Hematopoietic multipotent progenitor cell treated with erythropoietin and hydrocortisone succinate and interleukin-3 and kit ligand, for 15 days (in vitro differentiated cells): ENCODE results near the gene TNFRSF21.

Experiments
- DNase-seq: peaks from one replicate; pipeline ENCODE4 v3.0.0-alpha.2; 2015; ENCODE audit warnings: low spot score

TNFRSF21 gene

DNA sequence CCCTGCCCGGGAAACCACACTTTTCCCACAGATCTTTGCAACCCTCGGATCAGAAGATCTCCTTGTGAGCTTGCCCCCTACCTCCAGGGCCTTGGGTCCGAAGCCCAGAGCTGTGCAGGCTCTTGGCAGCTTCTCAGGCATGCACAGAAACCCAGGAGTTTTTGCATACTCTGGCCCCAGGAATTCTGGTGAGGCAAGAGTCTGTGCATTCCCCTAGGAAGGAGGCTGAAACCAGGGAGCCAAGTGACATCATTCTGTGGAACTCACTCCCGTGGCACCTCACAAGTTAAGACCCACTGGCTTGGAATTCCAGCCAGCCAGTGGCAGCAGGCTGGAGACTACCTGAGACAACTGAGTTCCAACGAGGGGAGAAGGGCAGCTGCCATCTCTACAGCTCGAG, 100.1 kb downstream of the TNFRSF21 start:
- DNase-seq: no peak

DNA sequence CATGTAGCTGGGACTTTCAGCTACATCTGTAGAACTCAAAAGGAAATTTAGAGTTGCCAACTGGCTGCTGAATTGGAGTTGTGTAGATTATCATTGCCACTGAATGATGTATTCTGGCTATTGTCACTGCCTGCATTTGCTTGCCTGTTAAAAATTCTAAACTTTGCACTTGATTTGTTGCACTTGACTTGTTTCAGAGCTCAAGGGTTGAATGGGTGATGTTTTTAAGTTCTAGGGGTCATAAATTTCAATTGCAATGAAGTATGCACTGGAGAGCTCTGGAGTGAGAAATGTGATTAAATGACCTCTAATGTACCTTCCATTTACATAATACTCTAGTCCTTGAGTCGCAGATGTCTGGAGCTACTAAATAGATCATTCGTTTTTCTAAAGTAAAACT, 102.4 kb downstream of the TNFRSF21 start:
- no peak for DNase-seq

DNA sequence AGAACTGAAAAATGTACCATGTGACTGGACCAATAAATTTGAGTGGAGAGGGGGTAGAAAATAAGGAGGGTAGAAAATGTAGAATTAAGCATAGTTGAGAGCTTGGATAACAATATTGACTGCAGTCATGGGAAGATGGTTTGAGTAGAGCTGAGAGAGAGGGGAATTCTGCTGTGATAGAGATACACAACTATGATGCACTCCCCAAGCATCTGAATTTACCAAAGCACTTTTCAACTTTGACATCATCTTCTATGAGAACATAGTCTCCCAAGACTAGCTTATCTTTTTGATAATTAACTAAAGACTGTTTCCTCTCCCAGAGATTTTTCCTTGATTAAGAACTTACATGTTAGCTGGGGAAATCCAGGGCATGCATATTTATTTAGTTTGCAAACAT, 103.1 kb downstream of the TNFRSF21 start:
- DNase-seq: no peak

DNA sequence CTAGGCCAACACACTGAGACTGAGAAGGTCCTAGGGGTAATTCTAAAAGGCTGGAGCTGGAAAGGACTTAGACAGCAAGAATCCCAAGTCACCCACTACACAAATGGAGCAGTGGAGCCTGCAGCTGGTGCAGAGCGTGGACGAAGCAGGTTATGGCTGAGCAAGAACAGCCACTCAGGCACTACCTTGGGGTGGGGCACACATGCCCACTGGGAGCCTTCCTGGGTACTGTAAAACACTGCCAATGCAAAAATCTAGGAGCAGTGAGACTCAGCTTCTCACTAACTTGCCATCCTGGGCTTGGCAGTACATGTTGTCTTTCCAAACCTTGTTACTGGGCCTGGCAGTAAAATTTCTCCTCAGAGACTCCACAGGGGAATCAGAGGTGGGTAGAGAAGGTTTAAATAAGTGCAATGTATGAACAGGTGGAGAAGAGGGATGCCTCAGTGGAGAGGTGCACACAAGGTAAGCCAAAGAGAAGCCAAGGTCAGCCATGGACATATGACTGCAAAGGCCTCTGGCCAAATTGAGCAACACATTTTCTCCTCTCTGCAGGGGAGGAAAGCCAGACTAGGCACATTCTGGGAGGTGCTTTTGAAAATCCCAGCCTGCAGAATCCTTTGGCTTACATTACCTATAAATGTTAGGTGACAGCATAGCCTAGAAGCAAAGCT, 105.6 kb downstream of the TNFRSF21 start:
- no peak for DNase-seq

DNA sequence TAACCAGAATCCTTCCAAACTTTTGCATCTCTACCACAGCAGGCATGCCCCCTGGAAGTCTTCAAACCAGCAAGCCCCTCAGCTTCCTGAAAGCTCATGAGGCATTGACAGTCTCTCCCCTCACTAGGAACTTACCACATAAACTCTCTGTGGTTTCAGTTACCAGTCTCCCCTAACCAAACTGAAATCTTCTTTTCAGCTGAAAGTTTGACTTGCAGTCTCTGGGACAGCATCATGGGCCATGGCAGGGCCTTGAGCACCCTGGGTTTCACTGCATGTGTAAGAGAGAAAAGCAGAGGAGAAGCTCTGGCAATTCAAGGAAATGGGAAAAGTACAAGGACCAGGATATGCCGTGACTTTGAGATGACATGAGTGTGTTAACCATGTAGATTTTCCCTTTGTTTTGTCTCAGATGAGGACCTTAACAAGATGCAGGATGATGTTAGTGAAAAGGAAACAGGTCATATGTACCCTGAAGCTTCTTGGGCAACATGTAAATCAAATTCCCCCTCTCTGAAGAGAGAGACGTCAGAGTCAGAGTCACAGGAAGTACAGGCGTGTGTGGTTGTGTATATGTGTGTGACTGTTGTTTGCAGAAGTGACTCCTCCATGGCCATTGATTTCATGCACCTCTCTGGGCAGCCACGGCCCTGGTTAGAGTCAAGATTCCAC, 106.3 kb downstream of the TNFRSF21 start:
- no peak for DNase-seq

DNA sequence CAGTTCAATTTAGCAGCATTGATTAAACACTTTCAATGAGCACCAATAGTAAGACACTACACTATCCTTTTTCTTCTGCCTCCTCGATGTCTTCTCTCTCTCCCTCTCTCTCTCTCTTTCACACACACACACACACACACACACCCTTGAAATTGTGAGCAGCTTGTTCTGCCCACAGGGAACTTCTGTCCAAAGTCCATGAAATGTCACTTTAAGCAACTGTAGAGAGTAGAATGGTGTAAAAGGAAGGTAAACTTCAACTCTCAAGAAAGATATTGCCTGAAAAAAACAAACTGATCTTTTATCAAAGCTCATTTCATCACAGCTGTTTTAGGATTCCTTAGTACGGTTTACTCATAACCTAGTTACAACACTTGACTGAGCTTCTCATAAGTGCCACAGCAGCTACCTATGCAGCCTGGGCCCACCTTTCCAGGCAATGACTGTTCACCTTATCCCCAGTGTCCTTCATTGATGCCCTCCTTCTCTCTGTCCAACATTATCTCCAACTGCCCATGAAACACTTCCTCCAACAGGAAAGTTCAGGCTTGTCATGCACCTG, 107.0 kb downstream of the TNFRSF21 start:
- no peak for DNase-seq

DNA sequence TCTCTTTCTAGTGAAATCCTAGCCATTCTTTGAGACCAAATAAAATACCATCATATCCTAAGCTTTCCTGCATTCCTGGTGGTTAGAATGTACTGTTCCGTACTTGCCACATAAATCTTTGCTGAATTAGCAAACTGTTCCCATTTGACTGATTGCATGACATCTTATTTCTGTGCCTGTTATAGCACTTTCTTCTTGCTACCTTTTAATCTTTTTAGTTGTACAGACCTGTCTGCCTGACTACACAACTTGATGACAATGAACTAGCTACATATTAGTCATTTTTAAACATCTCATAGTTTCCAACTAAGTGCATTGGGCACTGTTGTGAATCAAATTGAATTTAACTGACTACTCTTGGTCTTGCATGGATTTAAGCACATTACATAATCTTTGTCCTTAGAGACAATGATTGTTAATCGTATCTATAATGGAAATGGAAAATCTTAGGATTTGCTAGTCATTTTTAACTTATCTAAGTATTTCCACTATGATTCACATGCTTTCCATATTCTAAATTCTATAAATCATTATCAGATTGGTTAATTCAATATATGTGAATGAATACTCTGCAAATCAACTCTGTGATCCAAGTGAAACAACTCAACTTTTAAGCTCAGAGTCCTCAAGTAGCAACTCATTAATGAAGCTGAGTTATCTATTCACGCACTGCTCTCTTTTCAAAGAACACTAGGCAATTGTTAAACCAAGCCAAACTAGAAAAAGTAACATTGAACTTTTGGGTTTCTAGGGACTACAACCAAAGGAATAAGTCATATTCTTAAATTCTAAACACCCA, 109.0 kb downstream of the TNFRSF21 start:
- no peak for DNase-seq

DNA sequence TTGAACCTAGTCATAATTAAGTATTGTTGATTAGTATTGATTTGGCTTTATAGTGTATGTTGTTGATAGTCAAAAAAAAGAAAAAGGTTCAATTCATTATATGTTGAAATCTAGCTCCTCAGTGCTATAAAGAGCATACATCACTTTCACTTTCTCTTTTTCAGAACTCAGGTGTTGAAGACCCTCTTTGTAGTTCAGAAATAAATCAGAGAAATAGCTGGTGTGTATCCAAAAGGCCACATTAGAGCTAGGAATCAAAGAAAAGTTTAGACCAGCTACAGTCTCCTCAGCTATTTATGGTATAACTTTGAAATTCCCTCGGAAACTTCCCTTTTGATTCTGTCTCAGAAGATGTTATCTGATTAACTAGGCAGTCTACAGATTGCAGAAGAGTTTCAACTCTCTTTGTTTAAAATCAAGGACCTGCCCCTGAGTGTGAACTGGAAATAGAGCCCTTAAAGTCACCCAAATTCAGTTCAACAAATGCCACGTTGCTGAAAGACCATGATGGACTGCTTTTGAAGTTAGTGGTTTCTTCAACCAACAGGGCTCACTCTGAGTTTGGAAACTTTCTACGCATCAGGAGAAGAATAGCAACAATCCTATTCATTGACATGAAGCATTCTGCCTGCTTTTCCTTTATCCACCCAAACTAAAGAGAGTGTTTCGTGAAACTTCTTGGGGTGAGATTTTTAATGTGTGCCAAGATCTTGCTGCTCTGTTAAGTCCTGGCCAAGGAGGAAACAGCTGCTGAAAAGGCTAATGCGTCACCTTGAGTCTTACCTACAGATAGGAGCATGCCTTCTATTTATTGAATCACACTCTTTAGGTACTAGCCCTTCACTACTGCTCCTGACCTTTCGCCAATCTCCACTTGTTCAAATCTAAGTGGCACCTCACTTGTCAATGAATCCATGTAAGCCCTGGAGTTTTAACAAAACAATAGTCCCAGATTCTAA, 111.7 kb downstream of the TNFRSF21 start:
- no peak for DNase-seq

DNA sequence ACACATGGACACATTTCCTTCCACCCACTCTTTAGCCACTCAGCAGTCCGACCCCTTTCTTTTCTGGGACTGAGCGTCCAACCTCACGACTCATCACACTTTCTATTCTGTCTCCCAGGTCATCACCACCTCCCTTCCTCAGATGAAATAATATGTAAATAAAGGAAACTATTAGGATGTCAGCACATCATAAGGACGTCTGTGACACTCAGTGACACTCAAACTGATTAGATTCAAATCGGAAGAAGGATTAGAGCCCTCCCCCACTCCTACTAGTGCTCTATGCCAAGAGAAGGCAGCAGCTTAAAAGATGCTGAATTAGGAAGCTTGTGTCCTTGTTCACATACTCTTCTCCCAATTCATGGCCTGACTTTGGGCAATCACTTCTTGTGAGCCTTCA, 113.6 kb downstream of the TNFRSF21 start:
- no peak for DNase-seq

DNA sequence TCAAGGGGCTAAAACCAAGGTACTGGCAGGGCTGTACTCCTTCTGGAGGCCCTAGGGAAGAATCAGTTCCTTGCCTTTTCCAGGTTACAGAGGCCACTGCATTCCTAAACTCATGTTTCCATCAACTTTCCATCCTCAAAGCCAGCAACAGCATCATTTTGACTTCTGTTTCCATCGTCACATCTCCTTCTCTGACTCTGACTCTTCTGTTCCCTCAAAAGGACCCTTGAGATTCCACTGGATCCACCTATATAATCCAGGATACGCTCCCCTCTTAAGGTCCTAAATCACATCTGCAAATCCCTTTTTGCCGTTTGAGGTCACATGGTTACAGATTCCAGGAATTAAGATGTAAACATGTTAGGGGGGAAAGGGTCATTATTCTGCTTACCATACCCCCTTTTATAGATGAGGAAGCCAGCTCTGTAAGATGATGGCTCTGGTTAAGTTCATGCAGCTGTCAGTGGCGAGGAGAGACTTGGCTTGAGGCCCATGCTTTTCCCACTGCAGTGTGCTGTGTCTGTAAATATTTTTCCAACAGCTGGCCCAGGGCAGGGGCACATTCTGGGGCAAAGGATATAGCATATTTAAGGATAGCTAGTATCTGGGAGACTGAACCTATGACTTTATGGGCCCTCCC, 114.6 kb downstream of the TNFRSF21 start:
- no peak for DNase-seq

DNA sequence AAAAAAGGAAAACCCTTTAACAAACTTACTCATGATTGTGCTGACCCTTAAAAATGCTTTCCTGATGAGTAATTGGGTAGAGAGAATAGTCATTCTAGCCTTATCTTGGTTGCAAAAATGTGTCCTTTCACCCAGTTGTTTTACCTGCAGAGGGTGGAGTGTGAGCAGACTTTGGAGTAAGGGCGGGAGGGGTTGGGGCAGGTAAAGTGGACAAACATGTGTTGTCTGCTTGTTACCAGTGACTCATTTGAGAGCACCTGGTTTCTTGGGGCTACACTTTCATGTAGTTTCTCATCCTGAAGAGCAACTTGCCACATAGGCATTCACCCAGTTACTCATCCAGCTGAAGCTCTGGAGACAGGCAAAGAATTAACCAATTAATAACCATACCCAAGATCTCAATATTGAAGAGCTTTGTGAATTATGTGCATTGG, 121.1 kb downstream of the TNFRSF21 start:
- DNase-seq: no peak

DNA sequence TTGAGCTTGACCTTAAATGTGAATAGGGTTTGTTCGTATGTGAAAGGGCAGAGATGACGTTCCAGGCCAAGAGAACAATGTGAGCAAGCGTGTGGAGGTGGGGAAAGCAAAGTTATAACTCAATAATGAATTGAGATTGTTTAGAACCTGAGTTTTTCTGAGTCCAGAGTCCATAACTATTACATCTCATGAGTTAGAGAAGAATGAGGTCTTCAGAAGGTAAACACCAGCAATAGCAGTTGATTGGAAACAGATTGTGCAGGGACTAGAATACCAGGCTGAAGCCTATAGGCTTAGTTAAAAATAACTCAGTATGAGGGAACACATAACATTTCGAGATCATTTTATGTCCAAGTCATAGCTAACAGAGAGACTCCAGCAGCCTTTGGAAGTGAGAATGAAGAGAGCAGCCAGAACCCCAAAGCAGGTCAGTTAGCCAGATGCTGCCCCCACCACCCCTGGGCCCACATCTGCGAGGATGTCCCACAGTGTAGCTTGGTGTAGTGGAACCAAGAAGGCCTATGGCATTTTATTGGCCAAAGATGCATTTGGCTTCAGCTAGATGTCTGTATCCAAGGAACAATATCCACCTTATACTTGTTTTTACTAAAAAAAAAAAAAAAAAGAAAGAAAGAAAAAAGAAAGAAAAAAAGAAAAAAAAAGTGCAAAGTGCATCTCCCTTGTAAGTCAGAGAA, 121.7 kb downstream of the TNFRSF21 start:
- no peak for DNase-seq

DNA sequence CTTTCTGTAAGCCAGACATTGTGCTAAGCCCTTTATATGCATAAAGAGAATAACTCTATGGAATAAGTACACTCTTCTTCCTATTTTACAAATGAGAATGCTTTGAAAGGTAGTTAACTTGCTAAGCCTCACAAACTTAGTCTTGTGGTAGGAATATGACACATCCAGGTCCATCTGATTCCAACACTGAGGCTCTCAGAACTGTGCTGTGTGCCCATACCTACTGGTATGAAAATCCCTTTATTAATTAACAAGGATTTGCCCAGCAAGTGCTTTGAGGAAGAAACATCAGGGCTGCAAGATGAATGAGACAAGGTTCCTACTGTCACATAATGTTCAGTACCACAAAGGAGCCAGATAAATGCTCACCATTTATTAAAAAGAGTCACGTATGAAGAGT, 122.6 kb downstream of the TNFRSF21 start:
- no peak for DNase-seq

DNA sequence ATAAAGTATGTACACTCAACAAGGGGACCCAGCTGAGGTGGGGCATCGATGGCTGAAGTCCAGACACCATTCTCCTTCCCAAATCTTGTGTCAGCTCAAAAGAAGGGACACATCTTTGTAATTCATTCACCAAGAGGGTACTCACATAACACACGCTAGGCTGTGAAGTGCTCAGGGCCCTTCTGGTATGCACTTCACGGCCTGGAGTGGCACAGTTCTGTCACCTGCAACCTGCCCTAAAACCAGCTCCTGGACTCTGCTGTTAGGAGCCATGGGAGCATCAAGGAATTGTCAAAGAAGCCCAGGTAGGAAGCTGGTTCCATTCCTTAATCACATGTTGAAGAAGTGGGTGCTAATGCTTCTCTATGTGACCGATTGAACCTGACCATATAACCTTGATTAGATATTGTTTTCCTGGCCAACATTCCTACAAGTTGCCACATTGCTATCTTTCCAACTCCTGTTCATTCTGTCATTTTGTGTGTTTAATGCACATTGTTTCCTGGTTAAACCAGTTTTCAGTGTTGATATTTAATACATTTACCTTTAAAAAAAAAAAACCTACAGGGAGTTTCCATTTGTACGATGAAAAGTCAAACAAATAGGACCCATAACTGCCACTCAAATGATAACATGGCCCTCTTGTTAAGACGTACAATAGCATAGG, 127.3 kb downstream of the TNFRSF21 start:
- no peak for DNase-seq

DNA sequence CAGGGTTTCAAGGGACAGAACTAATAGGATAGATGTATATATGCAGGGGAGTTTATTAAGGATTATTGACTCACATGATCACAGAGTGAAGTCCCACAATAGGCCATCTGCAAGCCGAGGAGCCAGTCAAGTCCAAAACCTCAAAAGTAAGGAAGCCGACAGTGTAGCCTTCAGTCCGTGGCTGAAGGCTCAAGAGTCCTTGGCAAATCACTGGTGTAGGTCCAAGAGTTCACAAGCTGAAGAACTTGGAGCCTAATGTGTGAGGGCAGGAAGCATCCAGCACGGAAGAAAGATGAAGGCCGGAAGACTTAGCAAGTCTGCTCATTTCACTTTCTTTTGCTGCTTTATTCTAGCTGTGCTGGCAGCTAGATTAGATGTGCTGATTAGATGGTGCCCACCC, 128.0 kb downstream of the TNFRSF21 start:
- DNase-seq: no peak
